NOMO-1 (cell line): ENCODE measurements around the gene CYP4F3.
"Not testable (repeated sequence)": the region's sequence is repeated elsewhere in the genome, so short reads cannot be mapped to it uniquely, and the experiment has no call there.

Experiments used
- DNase-seq, 2 experiments: peaks; one replicate each; lab custom pipeline; 2025; ENCODE audit not compliant: unreplicated experiment in 2 of 2; lab: John Stamatoyannopoulos, UW

Gene CYP4F3

GRCh38 chr19:15629003-15629880 is 11.5 kb upstream of the CYP4F3 start:
- DNase-seq: peak; percentile 61 to 65

GRCh38 chr19:15631817-15632216 is 8.9 kb upstream of the CYP4F3 start:
- DNase-seq: peak; percentile 17 to 62

- DNase-seq: peak; percentile 58 to 65
These were observed 7.4 kb upstream of the CYP4F3 start for GRCh38 chr19:15633082-15633835.

- no peak for DNase-seq
These were observed 6.6 kb upstream of the CYP4F3 start for GRCh38 chr19:15634105-15634504.

GRCh38 chr19:15635016-15635805 is 5.5 kb upstream of the CYP4F3 start:
- DNase-seq: no peak

- DNase-seq: no peak
These were observed 4.7 kb upstream of the CYP4F3 start for GRCh38 chr19:15636026-15636425.

- DNase-seq: no peak
These were observed 1.1 kb upstream of the CYP4F3 start for GRCh38 chr19:15639596-15639995.

GRCh38 chr19:15640904-15641597 is 354 bp downstream of the CYP4F3 start:
- peak in 1 of 2 experiments; percentile 2 for DNase-seq

- DNase-seq: peak; percentile 74 to 90
These were observed 1.3 kb downstream of the CYP4F3 start for GRCh38 chr19:15641901-15642491.

GRCh38 chr19:15642807-15643206 is 2.1 kb downstream of the CYP4F3 start:
- DNase-seq: no peak

- no peak for DNase-seq
These were observed 2.7 kb downstream of the CYP4F3 start for GRCh38 chr19:15643387-15643786.

- no peak for DNase-seq
These were observed 3.5 kb downstream of the CYP4F3 start for GRCh38 chr19:15644066-15644741.

GRCh38 chr19:15644816-15645215 is 4.1 kb downstream of the CYP4F3 start:
- no peak for DNase-seq

- no peak for DNase-seq
These were observed 8.8 kb downstream of the CYP4F3 start for GRCh38 chr19:15649526-15649925.

GRCh38 chr19:15650123-15650522 is 9.4 kb downstream of the CYP4F3 start:
- not testable (repeated sequence) for DNase-seq

GRCh38 chr19:15651791-15652190 is 11.1 kb downstream of the CYP4F3 start:
- DNase-seq: no peak

- DNase-seq: no peak
These were observed 12.0 kb downstream of the CYP4F3 start for GRCh38 chr19:15652559-15653278.

- no peak for DNase-seq
These were observed 15.8 kb downstream of the CYP4F3 start for GRCh38 chr19:15656467-15656866.

GRCh38 chr19:15663247-15663646 is 22.6 kb downstream of the CYP4F3 start:
- DNase-seq: no peak
